ENCODE measurements around the gene OMG.

The OMG gene

DNA sequence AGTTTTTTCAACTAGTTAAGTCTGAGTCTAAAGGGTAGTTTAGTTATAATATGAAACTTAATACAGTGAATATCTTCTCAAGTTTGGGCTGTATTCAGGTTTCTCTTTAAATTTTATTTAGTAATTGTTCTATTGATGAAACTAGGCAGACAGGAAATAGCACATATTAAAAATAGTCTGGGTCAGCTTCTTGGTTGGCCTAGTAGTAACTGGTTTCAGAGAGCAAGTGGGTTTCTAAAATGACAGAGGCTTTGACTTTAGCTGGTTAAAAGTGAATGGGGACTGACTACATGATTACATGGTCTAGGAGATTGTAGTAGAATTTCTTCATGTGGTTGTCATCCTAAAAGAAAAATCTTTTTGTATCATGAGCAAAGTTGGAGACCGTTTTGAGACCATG, 46.8 kb downstream of the OMG start:
- no peak for DNase-seq (ENCODE audit: low read depth)
- no peak overlapping the region for H3K4me3 ChIP-seq (ENCODE audit: low read length)
- TF ChIP-seq, protein P1, sequence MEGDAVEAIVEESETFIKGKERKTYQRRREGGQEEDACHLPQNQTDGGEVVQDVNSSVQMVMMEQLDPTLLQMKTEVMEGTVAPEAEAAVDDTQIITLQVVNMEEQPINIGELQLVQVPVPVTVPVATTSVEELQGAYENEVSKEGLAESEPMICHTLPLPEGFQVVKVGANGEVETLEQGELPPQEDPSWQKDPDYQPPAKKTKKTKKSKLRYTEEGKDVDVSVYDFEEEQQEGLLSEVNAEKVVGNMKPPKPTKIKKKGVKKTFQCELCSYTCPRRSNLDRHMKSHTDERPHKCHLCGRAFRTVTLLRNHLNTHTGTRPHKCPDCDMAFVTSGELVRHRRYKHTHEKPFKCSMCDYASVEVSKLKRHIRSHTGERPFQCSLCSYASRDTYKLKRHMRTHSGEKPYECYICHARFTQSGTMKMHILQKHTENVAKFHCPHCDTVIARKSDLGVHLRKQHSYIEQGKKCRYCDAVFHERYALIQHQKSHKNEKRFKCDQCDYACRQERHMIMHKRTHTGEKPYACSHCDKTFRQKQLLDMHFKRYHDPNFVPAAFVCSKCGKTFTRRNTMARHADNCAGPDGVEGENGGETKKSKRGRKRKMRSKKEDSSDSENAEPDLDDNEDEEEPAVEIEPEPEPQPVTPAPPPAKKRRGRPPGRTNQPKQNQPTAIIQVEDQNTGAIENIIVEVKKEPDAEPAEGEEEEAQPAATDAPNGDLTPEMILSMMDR (IDR thresholded peaks at IDR 0.05; ENCODE audit: insufficient read depth, low read depth, low read length, missing control alignments) = no peak

DNA sequence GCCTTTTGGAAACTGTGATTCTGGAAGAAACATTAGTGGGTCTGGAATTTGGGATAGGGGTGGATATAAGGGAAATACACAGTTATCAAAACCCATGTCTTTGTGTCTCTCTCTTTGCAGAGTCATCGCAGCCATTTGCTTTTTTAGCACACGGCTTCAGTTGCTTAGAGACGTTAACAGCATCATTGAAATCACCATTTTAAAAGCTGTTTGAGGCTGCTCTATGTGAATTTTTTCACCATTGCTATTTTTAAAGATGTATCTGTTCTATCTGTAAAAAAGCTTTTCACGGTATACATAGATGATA, 47.3 kb downstream of the OMG start:
- H3K4me3 ChIP-seq (ENCODE audit: low read length) = no peak overlapping the region
- TF ChIP-seq, protein P1 (IDR thresholded peaks at IDR 0.05; ENCODE audit: insufficient read depth, low read depth, low read length, missing control alignments) = no peak
- no peak for DNase-seq (ENCODE audit: low read depth)

DNA sequence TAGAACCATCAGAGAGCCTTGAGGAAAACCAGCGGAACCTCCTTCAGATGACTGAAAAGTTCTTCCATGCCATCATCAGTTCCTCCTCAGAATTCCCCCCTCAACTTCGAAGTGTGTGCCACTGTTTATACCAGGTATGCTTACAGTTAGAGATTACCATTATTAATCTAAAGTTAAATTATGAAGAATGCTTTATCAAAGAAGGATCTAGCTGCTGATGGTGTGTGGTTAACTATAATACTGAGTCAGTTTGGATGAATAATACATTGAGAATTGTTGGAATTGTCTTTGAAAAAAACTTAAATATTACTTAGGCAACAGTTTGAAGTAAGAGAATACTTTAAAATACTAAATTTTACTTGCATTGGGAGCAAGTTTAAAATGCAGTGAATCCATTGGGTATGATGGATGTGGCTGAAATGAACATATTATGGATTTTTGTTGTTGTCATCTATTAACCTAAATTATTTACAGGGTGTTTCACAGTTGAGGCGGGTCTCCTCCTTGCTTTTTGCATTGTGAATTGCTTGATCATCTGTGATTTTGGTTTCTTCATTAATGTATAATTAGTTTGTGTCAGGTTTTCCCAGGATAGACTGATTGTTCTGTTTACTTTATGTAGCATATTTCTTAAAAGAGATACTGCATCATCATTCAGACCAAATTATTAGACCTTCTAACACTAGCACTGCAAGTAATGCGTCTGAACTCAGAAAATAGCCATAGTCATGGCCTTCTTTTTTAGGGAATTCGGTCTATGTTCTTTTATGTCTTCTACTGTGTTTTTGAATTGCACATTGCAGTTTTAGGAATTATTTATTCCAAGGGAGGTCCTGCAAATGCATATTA, 47.8 kb downstream of the OMG start:
- DNase-seq (ENCODE audit: low read depth) = peak; percentile 39
- TF ChIP-seq, protein P1 (IDR thresholded peaks at IDR 0.05; ENCODE audit: insufficient read depth, low read depth, low read length, missing control alignments) = no peak
- H3K4me3 ChIP-seq (ENCODE audit: low read length) = no peak overlapping the region
